Hematopoietic multipotent progenitor cell (in vitro differentiated cells): Measurements from ENCODE around the gene CX3CR1. TPM values are rescaled to one million over a fixed set of nuclear protein-coding genes. Genes with fewer than 3 reads are reported as not detected.
"Not testable (repeated sequence)": the region's sequence is repeated elsewhere in the genome, so short reads cannot be mapped to it uniquely, and the experiment has no call there.

Experiments used
- DNase-seq, 3 donors: peaks; one replicate each; pipeline ENCODE4 v3.0.0-alpha.2; 2011 to 2015; ENCODE audit warnings: low read depth in 2 of 3, low spot score in 2 of 3
- total RNA-seq: library from RNA; depleted of rRNA; stranded (reverse); fragments of >200 nt; gene quantifications from one replicate; pipeline ENCODE4 v1.2.3, GENCODE V29; 2012

CX3CR1 gene
- total RNA-seq, 1 donor = 0.54 TPM

DNA sequence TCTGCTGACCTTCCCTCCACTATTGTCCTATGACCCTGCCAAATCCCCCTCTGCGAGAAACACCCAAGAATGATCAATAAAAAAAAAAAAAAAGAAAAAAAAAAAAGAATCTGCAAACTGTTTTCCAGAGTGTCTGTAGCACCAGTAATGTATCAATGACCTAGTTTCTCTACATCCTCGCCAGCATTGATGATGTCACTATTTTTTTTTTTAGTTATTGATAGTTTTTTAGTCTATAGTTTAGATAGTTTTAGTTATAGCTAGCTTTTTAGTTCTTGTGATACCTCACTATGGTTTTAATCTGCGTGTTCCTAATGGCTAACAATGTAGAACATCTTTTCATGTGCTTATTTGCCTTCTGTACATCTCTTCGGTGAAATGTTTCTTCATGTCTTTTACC is 51.3 kb downstream of the CX3CR1 start:
- DNase-seq = no peak

DNA sequence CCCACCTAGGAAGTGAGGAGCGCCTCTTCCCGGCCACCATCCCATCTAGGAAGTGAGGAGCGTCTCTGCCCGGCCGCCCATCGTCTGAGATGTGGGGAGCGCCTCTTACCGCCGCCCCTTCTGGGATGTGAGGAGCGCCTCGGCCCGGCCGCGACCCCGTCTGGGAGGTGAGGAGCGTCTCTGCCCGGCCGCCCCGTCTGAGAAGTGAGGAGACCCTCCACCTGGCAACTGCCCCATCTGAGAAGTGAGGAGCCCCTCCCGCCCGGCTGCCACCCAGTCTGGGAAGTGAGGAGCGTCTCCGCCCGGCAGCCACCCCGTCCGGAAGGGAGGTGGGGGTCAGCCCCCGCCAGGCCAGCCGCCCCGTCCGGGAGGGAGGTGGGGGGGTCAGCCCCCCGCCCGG is 52.2 kb downstream of the CX3CR1 start:
- DNase-seq = not testable (repeated sequence)

DNA sequence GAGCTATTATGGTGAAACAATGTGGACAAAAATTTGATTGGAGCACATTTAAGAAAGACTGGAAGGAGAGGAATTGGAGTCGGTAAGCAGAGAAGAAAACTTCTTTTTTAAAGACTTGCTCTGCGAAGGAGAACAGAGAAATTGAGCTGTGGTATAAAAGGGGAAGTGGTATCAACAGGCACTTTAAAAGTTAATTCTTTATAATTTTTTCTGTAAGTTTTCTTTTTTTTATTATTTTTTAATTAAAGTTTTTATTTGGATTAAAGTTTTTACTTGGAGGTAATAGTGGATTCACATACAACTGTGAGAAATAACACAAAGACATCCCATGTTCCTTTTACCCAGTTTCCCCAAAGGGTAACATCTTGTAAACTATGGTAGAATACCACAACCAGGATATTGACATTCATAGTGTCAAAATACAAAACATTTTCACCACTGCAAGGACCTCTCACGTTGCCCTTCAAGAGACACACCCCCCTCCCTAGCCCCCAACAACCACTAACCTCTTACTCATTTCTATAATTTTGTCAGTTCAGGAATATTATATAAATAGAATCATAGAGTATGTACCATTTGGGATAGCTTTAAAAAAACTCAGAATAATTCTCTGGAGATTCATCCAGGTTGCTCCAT is 53.6 kb downstream of the CX3CR1 start:
- DNase-seq = peak in 1 of 3 donors; percentile 44

DNA sequence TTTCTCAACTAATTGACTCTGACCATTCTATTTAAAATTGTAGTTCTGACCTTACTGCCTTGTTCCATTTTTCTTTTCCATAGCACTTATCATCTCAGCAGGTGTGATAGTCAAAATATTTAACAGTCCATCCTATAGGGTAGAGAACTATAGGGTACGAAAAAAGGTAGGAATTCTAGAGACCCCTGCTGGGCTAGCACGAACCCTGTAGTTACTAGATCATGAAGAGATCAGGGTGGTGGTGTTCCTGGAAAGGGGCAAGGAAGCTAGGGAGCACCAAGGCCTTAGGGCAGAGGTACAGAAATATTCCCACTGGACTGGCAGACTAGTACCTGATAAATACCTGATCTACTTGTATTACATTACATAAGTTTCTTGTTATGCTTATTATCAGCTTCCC is 55.5 kb downstream of the CX3CR1 start:
- DNase-seq = no peak

DNA sequence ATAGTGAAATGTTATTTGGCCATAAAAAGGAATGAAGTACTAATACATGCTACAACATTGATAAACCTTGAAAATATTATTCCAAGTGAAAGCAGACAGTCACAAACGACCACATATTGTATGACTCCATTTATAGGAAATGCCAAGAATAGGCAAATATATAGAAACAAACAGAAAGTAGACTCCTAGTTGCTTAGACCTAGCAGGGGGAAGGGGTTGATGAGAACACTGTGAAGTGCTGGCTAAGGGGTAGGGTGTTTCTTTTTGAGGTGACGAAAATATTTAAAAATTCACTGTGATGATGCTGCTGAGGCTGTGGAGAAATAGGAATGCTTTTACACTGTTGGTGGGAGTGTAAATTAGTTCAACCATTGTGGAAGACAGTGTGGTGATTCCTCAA is 56.9 kb downstream of the CX3CR1 start:
- DNase-seq = no peak

DNA sequence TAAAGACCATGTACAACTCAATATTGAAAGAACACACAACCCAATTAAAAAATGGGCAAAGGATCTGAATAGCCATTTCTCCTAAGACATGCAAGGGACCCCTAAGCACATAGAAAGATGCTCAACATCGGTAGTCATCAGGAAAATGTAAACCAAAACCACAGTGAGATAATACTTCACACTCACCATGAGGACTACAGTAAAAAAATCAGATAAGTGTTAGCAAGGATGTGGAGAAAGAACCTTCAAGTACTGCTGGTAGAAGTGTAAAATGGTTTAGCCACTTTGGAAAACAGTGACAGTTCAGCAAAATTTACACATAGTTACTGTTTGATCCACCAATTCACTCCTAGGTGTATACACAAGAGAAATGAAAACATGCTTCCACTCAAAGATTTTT is 57.4 kb downstream of the CX3CR1 start:
- DNase-seq = no peak

DNA sequence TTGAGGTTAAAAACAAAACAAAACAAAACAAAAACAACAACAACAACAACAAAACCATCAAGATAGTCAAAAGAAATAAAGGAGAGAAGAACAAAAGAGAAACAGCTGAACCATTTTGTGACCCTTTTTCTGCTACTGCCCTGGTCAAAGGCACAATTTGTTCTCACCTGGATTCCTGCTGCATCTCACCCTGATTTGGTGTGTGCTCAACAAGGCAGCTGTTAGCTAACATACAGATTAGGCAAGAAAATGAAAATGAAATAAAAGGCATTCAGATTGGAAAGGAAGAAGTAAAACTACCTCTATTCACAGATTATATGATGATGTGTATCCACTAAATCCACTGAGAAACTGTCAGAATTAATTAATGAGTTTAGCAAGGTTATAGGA is 58.7 kb downstream of the CX3CR1 start:
- DNase-seq = no peak

DNA sequence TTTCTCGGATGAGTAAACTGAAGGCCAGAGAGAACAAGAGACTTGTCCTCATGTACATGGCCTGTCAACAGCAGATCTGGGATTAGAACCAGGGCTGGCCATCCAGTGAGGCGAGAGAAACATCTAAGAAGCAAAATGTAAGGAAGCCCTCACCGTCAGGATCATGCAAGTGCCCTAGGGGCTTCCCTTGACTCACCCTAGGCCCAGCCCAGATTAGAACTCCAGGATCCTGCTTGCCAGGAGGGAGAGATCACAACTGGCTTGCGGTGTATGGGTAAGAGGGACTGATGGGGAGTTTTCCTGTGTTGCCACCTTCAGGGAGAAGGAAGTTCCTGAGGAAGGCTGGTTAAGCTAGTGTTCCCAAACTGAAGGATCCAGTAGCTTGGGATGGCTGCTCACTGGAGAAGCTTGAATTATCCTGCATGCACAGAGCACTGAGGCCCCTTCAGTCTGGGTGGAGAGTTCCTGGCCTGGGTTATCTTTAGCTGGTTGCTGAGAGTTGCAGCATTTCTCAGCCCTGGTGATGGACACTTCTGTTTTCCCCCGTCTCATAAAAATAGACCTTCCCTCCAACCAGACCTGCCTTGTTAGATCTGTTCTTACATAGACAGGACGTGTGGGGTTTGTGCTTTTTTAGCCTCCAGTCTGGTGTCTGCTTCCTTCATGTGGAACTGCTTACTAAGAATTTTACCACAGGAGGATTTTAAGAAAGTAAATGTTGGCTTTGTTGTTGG is 59.3 kb downstream of the CX3CR1 start:
- DNase-seq = peak in 1 of 3 donors; percentile 71

DNA sequence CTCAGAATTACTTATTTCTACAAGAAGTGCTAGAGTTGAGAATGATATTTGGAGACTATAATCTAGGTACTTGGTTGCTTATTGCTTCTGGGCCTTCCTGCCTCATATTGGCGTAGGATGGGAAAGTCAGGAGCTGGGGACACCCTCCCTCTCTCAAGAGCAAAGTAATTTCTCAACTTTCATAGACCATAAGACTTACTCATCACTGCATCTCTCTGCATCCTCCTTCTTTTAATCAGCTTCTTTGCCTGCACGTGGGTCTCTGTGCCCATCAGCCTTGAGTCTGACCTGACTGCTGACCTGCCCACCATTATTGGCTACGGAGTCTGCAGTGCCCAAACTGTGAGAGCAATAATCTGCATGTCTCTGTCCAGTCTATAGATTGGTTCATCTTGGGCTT is 60.1 kb downstream of the CX3CR1 start:
- DNase-seq = no peak

DNA sequence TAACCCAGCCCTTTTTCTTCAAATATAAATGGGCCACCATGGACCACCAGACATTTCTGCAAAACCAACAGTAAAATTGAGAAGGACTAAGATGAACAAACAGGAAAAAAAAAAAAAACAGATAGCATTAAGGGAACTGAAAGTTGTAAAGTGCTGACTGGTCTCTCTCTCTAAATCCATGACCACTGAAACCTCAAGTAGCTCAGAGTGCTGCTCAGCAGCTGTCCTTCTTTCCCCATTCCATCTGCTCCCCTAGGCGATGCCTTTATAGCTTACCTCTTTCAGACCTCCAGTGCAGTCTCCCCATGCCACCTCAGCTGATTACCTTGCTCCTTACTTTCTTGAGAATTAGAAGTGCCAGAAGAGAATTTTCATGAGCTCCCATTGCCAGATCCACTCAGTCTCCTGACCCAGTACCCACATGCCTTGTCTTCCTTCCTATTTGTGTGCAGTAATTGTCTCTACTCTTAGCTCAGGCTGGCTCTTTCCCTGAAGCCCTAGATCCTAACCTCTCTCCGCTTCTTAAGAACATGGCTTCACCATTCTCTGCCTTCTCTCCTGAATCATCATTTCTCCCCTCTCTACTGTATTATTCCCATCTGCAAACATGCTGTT is 63.6 kb downstream of the CX3CR1 start:
- peak in 2 of 3 donors; percentile 52 to 77 for DNase-seq

DNA sequence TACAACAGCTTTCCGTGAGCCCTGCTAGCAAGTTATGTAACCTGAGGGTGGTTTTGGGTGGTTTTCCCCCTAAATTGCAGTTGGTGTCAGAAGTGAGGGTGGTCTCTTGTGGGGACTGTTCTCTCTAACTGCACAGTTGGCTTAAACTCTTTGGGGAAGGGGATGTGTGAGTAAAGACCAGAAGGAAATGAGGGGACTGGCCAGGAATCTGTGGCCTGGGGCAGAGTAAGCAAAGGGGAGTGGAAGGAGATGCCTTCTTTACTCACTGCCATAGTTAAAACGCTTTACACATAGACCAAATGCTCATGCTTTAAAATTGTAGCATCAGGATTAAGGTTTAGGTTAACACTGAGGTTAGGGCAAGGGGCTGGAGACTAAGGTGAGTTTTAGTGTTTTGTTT is 66.2 kb downstream of the CX3CR1 start:
- DNase-seq = no peak

Other genes with a start within 250 kb of the CX3CR1 start
- under 0.01 TPM for gene SCN11A, start 228.1 kb downstream of the CX3CR1 start, total RNA-seq
- gene WDR48, start 228.0 kb downstream of the CX3CR1 start, total RNA-seq = 34.2 TPM
- 56.0 TPM for gene GORASP1, start 172.4 kb downstream of the CX3CR1 start, total RNA-seq
- 5.1 TPM for gene TTC21A, start 172.4 kb downstream of the CX3CR1 start, total RNA-seq
- gene CSRNP1, start 126.4 kb downstream of the CX3CR1 start, total RNA-seq = 153 TPM
- gene XIRP1, start 87.4 kb downstream of the CX3CR1 start, total RNA-seq = under 0.01 TPM
- not detected for gene CCR8, start 49.7 kb upstream of the CX3CR1 start, total RNA-seq
- 29.6 TPM for gene SLC25A38, start 103.3 kb upstream of the CX3CR1 start, total RNA-seq
- 2,792 TPM for gene RPSA, start 126.7 kb upstream of the CX3CR1 start, total RNA-seq
- gene MOBP, start 187.6 kb upstream of the CX3CR1 start, total RNA-seq = under 0.01 TPM